Stimulated activated CD4-positive, alpha-beta T cell treated with anti-CD3 and anti-CD28 coated beads, Interleukin-4, amount 100 ng/mL, for 1 hour (primary cell): ENCODE results near the gene EXD2.
"Not testable (repeated sequence)": the region's sequence is repeated elsewhere in the genome, so short reads cannot be mapped to it uniquely, and the experiment has no call there.

Experiments
- DNase-seq: peaks from one replicate; pipeline ENCODE4 v3.0.0-alpha.2; 2020

The EXD2 gene

DNA sequence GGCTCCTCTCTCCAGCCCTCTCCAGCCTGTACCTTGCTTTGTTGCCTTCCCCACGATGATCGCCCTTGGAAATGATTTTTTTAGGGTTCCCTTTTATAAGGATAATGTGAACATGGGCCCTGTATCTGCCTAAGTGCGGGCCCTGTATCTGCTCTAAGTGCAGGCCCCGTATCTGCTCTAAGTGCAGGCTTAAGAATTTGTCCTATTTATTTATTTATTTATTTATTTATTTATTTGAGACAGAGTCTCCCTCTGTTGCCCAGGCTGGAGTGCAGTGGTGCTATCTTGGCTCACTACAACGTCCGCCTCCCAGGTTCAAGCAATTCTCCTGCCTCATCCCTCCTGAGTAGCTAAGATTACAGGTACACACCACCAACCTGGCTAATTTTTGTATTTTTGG is 91.2 kb downstream of the EXD2 start:
- DNase-seq = no peak

DNA sequence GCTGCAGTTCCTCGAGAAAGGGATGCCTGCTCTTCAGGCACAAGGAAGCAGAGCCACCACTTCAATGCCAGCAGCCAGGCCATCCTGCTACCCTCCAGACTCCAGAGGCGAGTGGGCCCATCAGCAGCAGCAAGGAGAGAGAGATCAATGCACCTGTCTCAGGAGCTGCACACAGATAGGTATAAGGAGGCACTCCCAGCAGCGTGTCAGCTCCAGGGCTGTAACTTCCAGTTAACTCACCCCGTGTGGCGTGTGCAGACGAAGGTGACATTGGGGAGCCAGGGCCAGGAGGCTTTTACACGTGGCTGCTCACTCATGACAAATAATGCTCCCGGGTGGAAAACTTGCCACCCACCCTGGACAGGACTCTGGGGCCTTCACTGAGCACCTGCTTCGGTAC is 92.9 kb downstream of the EXD2 start:
- no peak for DNase-seq

DNA sequence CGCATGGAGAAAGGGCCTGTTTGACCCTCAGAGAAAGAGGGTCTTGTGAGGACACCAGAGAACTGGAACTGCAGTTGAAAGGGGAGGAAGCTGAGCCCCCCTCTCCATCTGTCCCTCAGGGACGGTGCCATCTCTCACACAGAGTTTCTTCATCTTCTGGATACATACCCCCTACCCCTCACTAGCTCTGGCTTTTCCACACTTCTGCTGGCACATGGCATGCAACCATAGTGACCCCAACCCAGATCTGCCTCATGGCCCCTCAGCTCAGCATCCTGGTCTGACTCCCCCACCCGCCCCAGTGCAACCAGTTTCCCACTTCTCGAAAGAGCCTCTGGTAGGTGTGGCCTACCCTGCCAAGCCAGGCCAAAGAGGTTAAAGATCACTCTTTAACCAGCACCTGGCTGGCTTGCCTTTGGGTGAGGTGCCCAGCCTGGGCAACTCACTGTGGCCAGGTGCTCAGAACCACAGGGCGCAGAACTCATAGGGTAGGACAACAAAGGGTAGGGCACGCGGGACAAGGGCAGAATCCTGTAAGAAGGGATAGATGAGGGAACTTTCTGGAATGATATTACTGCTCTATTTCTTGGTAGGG is 94.5 kb downstream of the EXD2 start:
- no peak for DNase-seq

DNA sequence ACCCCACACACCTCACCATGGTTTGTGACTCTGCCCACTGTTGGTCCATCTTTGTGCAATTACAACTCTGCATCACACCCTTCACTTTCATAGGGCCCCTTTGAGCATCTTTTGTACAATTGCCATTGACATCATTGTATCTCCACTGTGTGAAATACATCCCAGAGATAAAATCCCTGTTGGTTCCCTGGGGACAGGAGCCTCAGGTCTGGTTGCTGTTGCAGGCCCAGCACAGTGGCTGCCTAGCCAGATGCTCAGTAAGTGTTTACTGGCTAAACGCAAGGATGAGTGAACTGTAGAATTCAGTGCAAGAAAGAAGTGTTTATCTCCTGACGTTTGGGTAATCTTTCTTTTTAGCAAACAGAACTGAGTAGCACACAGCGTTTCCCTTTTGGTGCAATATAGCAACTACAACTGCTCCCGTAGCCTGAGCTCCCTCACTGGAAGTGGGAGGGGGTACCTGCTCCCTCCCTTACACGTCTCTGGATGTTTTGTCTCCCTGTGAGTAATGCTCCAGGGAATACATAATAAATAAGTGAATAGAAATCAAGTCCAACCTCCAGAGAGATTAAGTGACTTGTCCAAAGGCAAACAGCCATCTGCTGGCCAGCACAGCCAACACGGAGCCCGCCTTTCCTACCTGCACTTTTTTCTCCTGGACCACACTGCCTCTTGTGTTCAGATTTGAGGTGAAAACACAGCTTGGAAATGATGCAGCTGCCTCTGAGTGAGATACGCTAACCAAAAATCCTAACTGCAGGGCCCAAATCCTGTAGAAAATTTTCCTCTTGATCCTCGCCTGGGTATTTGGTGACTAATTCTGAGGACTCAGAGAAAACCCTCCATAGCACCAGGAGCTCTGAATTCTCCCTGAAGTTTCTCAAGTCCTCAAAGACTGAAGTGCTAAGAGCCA is 96.1 kb downstream of the EXD2 start:
- DNase-seq = no peak

DNA sequence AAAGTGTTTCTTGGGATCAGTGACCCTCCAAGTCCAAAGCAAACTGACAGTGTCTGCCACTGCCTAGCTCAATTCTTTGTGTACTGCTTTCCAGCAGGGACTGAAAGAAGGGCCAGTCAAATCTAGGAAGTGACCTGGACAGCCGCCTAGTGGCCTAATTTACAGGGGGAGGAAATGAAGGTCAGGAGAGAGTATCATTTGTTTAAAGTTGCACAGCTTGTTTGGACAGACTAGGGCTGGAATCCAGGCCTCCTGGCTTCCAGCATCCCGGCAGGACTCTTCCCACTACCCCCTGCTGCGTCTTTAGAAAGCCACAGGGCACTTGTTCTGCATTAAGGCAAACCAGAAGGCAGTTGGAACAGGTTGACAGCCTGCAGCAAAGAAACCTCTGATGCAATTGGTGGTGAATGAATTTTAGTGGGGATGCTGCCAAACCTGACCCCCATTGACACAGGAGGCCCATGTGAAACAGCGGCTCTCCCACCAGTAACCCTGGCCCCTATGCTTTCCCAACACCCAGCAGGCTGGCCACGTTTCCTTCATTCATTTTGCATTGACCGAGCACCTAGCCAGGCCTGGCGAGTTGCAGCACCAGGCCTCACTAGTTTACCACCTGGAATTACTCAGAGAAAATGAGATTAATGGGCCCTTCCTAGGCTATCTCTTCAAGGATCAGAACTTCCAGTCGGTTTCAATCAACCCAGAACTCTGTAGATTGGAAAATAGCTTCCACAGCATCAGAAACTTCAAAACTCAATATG is 96.9 kb downstream of the EXD2 start:
- no peak for DNase-seq

DNA sequence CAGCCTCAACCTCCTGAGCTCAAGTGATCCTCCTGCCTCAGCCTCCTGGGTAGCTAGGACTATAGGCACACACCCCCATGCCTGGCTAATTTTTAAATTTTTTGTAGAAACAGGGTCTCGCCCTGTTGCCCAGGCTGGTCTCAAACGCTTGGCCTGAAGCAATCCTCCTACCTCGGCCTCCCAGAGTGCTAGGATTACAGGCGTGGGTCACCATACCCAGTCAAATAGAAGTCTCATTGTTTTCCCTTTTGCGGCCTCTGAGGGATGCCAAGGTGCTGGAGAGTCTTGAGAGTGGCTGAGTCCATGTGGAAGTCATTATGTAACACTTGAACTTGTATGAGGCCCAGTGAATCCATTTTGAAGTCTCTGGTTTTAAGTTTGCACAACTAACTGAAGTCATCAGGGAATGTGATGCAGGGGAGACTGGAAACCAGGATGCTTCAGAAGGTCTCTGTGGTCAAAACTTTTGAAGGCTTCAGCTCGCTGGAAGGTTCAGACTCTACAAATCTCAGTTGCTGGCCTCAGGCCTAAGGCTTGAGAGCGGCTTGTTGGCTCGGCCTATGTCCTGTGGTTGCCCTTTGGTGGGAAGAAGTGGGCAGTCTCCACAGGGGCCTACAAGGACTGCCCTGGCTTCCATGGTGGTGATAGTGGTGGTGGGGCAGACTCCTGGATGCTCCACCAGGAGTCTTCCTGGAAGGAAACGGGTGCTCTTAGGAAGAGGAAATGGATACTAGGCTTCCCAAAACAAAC is 97.8 kb downstream of the EXD2 start:
- DNase-seq = no peak

DNA sequence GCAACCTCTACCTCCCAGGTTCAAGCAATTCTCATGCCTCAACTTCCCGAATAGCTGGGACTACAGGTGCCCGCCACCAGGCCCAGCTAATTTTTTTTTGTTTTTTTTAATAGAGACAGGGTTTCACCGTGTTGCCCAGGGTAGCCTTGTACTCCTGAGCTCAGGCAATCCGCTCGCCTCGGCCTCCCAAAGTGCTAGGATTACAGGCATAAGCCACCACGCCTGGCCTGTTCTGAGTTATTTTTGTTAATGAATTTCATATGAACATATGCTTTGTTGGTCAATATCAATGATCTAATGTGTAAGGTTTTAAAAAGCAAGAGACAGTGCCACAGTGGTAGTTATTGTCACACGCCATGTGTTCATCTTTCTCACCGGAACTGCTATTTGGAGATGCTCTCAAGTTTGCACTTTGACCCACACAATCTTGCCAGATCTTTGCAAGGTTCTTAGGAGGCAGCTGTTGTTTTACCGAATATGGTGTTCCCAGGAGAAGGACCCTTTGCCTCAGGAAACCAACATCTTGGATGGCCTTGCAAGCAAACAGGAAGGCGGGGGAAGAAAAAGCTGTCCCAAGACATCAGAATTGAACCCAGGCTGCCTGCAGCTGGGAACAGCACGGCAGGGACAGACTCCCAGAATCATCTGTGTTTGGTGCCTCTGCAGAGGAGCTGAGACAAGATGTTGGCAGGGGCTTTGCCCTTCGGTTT is 98.7 kb downstream of the EXD2 start:
- no peak for DNase-seq

DNA sequence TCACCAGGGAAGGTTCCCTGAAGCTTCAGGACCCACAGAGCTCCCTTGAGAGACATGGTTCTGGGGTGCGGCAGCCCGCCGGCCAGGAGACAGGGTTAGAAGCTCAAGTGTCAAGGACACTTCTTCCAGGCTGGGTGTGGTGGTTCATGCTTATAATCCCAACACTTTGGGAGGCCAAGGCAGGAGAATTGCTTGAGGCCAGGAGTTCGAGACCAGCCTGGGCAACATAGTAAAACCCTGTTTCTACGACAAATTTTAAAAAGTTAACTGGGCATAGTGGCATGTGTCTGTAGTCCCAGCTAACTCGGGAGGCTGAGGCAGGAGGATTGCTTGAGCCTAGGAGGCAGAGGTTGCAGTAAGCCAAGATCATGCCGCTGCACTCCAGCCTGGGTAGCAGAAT is 99.6 kb downstream of the EXD2 start:
- DNase-seq = not testable (repeated sequence)

DNA sequence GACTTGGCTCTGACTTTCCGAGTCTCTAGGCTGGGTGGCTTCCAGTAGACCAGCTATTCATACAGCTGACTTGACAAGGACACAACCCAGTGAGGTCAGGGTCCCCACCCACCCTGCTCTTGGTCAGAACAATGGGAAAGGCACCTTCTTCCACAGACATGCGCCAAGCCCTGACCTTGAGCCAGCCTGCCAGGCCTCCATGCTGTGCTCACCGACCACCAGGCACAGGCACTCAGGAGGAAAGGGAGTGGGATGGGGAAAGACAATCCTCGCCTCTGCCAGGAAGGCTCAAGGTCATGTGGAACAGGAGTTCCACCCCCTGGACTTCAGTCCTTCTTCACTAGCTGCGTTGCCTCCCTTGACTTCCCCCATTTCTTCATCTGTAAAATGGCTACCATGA is 100.1 kb downstream of the EXD2 start:
- DNase-seq = no peak

DNA sequence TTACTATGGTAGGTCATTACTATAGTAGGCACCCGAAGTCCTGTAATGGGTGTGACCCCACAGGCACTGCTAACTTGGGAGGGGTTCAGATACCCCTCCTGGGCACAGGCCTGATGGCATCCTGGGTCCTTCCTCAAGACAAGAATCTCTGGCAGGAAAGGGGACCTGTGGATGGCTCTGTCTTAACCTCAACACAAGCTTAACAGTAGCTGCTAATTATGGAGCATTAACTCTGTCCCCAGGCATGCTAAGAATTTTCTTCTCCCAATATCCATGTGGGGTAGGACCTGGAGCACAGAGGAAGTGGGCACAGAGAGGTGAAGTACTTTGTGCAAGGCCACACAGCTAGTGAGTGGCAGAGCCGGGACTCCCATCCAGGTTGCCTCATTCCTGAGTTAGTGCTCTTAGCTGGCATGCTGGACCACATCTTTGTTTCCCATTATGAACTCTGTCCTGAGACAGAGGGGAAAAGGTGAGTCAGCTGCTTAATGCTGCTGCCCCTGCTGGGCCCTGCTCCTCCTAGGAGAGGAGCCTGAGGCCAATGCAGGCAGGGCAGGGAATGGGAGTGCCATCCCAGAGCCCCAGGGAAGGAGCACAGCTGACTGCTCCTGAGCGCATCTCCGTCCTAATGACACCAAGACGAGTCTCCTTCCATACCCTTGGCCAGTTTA is 100.7 kb downstream of the EXD2 start:
- DNase-seq = no peak
